Myocyte (in vitro differentiated cells): ENCODE measurements around the gene SDR39U1. TPM values are rescaled to one million over a fixed set of nuclear protein-coding genes. Genes with fewer than 3 reads are reported as not detected.

Source experiments
- DNase-seq: peaks from one replicate; pipeline ENCODE4 v3.0.0-alpha.2; 2012; ENCODE audit warnings: low read depth
- total RNA-seq: library from RNA; depleted of rRNA; stranded (reverse); fragments of >200 nt; gene quantifications from 2 replicates; pipeline ENCODE4 v1.2.3, GENCODE V29; 2014

The SDR39U1 gene
- total RNA-seq, 1 donor from 2014 or later = 27.5 TPM

DNA sequence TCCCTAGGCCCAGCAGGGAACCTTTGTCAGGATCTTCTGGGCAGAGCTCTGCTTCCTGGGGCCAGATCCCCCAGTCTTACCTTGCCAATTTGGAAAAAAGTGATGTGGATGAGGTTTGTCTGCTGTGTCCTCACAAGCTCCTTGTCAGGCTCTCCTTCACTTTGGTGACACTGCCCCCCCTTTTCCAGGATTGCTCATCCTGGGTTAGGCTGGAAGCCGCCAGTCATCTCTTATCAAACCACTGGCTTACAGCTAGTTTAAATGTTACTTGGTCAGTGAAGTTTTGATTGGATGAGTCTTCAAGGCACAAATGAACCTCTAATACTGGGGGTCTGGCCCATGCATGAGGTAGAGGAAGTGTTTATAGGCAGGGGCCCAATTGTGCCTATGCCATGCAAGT is 28.5 kb downstream of the SDR39U1 start:
- DNase-seq = no peak

DNA sequence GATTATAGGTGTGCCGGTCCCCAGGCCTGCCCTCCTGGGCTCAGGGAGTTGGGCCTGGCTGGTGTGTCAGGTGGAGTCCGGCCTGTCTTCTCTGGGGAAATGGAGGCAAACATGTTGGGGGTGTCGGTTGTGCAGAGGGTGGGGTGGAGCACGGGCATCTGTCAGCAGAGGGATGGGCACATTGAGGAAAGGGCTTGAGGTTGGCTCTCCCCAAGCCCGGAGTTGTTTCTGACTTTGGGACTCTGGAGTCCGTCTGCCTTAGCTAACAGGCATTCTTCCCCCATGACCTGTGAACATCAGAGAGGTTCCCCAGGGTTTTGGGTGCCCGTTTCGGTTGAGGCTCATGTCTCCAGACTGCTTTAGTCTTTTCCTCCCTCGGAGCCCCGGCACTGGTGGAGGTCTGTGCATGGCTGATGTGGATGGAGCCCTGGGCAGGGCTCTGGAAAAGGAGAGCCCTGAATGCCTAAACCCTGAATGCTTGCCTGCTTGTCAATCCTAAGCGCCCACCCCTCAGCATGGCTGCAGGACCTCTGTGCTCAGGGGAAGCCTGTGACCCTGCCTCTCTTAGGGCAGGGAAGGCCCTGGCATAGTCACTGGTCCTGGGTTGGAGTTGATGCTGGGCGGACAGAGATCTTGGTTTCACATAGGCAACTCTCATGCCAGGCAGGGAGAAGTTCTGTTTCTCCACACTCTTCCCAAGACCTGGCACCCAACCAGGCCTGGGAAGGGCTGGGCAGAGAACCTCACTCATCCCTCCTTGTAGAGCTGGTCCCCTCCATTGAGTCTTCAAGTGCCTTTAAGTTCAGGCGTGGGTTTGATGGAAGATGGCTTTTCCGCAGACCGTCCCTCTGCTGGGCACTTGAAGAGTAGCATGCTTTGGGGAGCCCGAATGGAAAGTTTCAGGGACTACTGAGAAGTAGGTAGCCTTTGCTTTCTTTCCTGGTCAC is 30.9 kb downstream of the SDR39U1 start:
- peak; percentile 59 for DNase-seq

GRCh38 chr14:24409956-24410355 is 32.6 kb downstream of the SDR39U1 start:
- DNase-seq = no peak

DNA sequence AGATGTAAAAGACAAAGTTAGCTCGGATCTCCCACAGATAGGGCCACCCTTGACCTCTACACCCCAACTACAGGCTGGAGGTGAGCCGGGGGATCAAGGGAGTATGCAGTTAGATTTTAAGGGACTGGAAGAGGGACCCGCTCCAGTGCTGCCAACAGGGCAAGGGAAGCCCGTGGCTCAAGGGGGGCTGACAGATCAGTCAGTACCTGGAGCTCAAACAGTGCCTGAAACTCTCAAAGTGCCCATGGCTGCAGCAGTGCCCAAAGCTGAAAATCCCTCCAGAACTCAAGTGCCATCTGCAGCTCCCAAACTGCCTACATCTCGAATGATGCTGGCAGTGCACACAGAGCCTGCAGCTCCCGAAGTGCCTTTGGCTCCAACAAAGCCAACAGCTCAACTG is 33.4 kb downstream of the SDR39U1 start:
- DNase-seq = no peak

GRCh38 chr14:24408764-24409163 is 33.8 kb downstream of the SDR39U1 start:
- DNase-seq = no peak

GRCh38 chr14:24407608-24408325 is 34.8 kb downstream of the SDR39U1 start:
- no peak for DNase-seq

- DNase-seq = no peak
Observed at GRCh38 chr14:24406416-24406815, 36.2 kb downstream of the SDR39U1 start.

DNA sequence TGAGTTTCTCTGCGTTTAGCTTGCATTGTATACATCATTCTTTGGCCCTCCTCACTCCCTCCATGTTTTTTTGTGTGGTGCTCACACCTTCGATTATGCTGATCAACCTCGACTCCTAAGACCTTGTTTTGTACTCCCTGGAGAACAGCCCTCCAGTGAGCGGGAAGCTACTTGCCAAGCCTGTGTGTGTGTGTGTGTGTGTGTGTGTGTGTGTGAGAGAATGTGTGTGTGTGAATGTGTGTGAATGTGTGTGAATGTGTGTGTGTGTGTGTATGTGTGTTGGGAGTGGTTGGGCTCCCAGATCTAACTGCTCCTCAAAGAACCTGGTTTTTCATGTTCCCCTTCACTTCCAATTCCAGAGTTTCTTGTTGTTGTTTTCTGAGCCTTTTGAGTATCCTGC is 37.8 kb downstream of the SDR39U1 start:
- no peak for DNase-seq

- peak; percentile 24 for DNase-seq
Observed at GRCh38 chr14:24403294-24403998, 39.1 kb downstream of the SDR39U1 start.

- no peak for DNase-seq
Observed at GRCh38 chr14:24401810-24402702, 40.5 kb downstream of the SDR39U1 start.

DNA sequence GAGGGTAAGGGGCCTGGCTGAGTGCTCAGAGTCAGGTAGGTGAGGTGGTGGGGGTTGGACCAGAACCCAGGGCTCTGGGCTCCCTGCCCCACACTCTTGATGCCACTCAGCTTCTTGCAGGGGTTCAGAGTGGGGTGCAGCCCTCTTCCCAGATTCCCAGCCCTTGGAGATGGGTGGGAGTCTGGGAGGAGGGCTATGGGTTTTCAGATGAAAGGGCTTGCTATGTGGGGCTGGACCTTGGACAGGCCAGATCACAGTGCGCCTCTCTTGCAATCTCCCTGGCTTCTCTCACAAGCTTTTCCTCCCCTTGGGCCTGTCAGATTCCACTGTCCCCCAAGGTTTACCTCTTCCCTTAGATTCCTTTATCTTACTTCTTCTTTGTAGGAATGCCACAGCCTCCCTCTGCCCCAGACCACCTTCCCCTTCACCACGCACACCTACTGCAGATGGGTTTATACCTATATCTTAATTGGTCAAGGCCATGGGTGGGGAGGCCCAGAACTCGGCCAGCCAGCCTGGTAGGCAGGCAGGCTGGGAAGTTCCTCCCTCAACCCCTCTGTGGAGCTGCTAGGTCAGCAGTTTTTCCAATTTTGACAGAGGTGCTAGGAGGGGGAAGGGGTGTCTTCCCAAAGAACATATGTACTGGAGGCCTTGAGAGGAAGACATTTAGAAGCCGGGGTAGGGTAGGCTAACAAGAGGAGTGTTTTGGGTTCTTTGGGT is 42.4 kb downstream of the SDR39U1 start:
- DNase-seq = no peak

DNA sequence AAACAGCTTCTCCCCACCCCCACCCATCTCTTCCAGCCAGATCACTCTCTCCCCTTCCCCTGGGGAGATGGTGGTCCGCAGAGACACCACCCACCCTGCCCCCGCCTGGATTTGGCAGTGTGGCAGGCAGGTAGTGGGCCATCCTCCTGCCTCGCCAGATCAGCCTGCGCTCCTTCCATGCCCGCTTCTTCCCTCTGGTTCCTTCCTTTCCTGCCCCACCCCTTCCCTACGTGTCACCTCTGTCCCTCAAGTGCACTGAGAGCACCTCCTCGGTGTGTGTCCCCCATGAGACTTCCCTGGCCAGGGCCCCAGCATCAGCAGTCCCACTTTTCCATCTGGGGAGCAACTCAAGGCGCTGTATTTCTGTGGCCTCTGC is 43.1 kb downstream of the SDR39U1 start:
- DNase-seq = no peak

GRCh38 chr14:24398653-24399446 is 43.7 kb downstream of the SDR39U1 start, which contains the start of gene NYNRIN:
TSS of gene NYNRIN (plus strand) at chr14:24399003. CDS start at chr14:24399247, 244 bp downstream.
- DNase-seq = no peak

GRCh38 chr14:24398293-24398652 is 44.3 kb downstream of the SDR39U1 start:
- no peak for DNase-seq

DNA sequence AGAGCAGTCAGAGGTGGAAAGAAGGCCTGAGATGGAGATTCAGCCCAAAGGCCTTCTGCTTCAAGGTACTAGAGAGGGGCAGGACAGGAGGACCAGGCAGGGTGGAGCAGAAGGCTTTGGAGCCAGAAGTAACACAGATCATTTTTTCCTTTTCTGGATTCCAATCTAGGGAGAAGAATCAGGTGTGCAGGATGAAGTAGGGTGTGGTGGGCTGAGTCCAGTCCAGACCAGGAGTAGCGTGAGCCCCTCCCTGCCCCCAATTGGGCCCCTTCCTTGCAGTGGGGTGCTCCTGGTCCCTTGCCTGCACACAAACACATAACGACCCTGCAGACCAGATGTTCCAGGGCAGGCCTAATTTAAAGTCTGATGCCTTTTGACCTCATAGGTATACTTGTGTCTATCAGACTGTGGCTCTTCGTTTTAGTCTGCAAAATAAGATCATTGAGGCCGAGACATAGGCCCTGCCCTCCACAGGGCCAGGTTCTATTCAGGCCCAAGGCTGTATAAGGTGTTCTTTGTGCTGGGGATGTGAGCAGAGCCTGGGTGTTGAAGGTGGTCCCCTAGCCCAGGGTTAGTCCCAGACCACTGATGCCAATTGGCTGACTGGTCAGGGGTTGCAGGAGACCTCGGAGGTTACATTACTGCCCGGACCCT is 44.8 kb downstream of the SDR39U1 start:
- no peak for DNase-seq

DNA sequence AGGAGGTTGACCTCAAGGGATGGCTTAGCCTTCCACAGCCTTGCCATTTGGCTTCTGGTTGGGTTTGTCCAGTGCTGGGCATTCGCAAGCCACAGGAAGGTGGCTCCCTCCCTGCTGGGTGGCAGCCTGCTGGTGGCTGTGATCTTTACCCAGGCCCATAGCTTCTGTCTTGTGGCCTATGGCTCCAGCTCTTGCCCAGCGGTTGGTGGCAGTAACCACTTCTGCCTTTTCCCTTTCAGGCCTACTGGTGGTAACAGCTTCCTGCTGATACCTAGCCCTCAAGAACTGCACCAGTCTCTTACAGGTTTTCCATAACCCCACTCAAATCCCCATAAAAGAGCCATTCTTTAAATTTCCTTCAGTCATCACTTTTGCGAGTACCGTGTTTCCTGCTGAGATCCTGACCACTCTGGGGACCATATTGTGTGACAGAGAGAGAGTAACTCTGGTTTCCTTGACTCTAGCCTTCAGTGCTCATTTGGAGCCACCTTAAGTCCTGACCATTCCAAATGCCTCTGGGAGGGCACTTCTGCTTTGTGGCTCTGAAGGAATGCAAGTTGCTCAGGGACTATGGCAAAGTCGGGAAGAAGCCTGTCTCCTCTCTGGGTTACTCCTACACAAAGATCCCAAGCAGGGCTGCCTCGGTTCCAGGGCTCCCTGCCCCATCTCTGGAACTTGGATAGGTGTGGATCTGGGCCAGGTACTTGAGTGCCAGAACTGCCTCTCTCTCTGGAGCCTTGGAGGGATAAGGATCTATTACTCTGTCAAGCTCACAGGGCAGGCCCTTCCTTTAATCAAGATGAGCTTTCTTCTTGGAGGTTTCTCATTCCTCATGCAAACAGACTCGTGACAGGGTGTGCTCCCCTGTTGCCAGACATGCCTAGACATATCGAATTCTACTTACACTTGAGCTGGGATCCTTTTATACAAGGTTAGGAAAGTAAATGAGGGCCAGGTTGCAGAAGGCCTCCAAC is 46.7 kb downstream of the SDR39U1 start:
- peak; percentile 33 for DNase-seq

- DNase-seq = no peak
Observed at GRCh38 chr14:24394275-24394674, 48.3 kb downstream of the SDR39U1 start.
